Activated T-cell treated with anti-CD3 and anti-CD28 coated beads, Interleukin-2, amount 50 U/mL, for 4 hours (primary cell): Measurements from ENCODE around the gene PTP4A2. TPM values are rescaled to one million over a fixed set of nuclear protein-coding genes. Genes with fewer than 3 reads are reported as not detected.
"Not testable (repeated sequence)": the region's sequence is repeated elsewhere in the genome, so short reads cannot be mapped to it uniquely, and the experiment has no call there.

Experiments
- ATAC-seq, 2 donors: fragments of 200-7000 bp; cut with Tn5 transposase; one replicate each; pipeline ENCODE4 v1.10.0; 2021
- DNase-seq: peaks from one replicate; pipeline ENCODE4 v3.0.0-alpha.2; 2020
- H3K27me3 Mint-ChIP-seq: one replicate; pipeline ENCODE4 v1.8.0; 2021; ENCODE audit warnings: low read depth, mixed read lengths
- H3K36me3 Mint-ChIP-seq: one replicate; pipeline ENCODE4 v1.8.0; 2022; ENCODE audit warnings: mixed read lengths; ENCODE audit not compliant: insufficient read depth
- H3K4me1 Mint-ChIP-seq: one replicate; pipeline ENCODE4 v1.8.0; 2021; ENCODE audit warnings: low read depth, mixed read lengths
- H3K4me3 Mint-ChIP-seq: one replicate; pipeline ENCODE4 v1.8.0; 2021; ENCODE audit warnings: mild to moderate bottlenecking, moderate library complexity, mixed read lengths
- H3K9me3 Mint-ChIP-seq: one replicate; pipeline ENCODE4 v1.8.0; 2021; ENCODE audit warnings: mixed read lengths
- total RNA-seq, 3 donors: library from RNA; stranded (reverse); gene quantifications; one replicate each; pipeline ENCODE4 v1.2.1, GENCODE V29; 2021

PTP4A2 gene
- total RNA-seq, 3 donors from 2014 or later: 294 to 337 (median 297) TPM

GRCh38 chr1:31936981-31937299, 1.2 kb downstream of the PTP4A2 start:
- H3K36me3 Mint-ChIP-seq: peaks cover 16% of the 10 kb centered on the region
- no peak for DNase-seq
- H3K4me1 Mint-ChIP-seq: peaks cover 71% of the 10 kb centered on the region
- H3K9me3 Mint-ChIP-seq: no peaks in the 10 kb centered on the region
- H3K27me3 Mint-ChIP-seq: no peaks in the 10 kb centered on the region
- ATAC-seq: no peak
- H3K4me3 Mint-ChIP-seq: peak overlapping the region; percentile 97

DNA sequence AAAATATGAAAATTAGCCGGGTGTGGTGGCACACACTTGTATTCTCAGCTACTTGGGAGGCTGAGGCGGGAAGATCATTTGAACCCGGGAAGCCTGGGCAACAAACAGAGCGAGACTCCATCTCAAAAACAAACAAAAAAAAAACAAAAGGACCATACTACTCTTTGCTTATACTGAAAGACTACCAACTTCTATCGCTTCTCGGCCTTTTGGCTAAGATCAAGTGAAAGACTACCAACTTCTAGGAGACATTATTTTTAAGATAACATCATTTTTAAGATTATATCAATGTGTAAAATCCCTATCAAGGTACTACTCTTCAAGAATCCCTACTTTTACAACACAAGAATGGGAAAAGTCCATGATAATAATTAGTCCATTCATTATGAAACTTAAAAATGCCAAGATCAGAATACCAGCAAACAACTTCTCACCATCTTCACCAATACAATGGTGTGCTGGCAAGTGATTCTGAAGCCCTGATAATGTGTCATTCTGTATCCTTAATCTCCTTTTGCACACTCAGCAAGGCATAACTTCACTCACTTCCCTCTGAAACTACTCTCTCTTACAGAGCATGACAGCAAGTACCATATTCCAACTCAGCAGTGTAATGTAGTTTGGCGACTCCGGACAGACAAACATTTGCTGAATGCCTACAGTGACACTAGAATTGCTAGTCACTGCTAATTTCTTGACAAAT, 1.7 kb downstream of the PTP4A2 start:
- H3K4me1 Mint-ChIP-seq: peaks cover 76% of the 10 kb centered on the region
- H3K4me3 Mint-ChIP-seq: peak overlapping the region; percentile 97
- peaks cover 16% of the 10 kb centered on the region for H3K36me3 Mint-ChIP-seq
- DNase-seq (no peak), ATAC-seq (peak in 1 of 2 donors; percentile 4)
- no peaks in the 10 kb centered on the region for H3K9me3 Mint-ChIP-seq
- H3K27me3 Mint-ChIP-seq: no peaks in the 10 kb centered on the region

- Mint-ChIP-seq H3K9me3 (no peaks in the 10 kb centered on the region), H3K4me3 (peak overlapping the region; percentile 97), H3K36me3 (peaks cover 22% of the 10 kb centered on the region), H3K27me3 (no peaks in the 10 kb centered on the region), H3K4me1 (peaks cover 80% of the 10 kb centered on the region)
- ATAC-seq (peak; percentile 10 to 14), DNase-seq (no peak)
Measured at GRCh38 chr1:31934706-31935629, 3.2 kb downstream of the PTP4A2 start.

DNA sequence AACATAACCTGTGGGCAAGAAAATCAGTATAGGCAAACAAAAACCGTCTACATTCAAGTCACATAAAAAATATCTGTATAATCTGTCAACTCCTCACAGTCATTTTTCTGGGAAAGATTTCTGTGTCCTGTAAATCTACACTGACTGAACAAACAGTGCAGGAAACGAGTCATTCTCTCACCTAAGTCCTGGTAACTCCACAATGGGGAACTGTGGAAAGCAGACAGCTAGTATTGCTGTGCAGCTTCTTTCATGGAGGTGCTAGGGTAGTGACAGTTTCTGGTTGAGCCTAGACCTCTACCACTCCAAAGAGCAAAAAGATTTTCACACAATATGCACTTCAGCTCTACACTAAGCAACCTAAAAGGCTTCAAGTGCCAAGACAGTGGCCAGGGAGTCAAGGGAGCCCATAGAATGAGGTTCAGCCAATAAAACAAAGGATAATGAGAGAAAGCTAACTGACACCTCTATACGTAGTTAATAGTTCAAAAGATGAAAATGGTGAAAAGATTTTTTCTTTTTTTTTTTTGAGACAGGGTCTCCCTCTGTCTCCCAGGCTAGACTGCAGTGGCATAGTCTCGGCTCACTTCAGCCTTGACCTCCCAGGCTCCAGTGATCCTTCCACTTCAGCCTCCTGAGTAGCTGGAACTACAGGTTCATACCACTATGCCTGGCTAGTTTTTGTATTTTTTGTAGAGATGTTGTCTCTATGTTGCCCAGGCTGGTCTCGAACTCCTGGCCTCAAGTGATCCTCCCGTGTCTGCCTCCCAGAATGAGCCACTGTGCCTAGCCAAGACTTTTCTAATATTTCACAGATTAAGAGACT, 5.5 kb downstream of the PTP4A2 start:
- Mint-ChIP-seq H3K9me3 (no peaks in the 10 kb centered on the region), H3K4me1 (peaks cover 82% of the 10 kb centered on the region), H3K36me3 (peaks cover 23% of the 10 kb centered on the region), H3K27me3 (no peaks in the 10 kb centered on the region), H3K4me3 (peak overlapping the region; percentile 97)
- ATAC-seq (peak; percentile 25 to 44), DNase-seq (no peak)

DNA sequence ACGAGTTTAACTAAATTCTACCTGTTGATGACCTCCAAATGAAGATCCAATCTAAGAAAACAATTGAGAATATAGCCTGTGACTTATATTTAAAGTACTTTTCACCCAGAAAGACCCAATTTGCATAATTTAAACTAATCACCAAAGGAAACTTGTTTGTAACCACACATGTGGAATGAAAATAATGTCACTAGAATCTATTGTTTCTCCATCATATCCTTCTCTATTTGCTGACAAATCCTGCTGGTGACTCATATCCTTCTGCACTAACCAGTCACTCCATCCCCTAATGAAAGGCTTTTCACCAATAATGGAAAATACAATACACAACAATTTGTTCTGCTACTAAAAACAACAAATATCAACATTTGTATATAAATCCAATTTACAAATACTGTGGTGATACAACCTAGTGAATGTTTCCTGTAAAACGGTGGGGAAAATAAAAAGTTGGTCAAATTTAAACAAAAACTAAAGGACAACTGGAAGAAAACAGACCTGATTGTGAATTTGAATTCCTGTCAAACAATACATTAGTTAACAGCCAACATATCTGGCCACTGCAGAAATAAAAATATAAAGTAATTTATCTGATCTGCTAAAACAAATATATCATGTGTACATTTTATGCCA, 6.5 kb downstream of the PTP4A2 start:
- Mint-ChIP-seq H3K27me3 (no peaks in the 10 kb centered on the region), H3K9me3 (no peaks in the 10 kb centered on the region), H3K4me1 (peaks cover 91% of the 10 kb centered on the region), H3K36me3 (peaks cover 23% of the 10 kb centered on the region), H3K4me3 (peak overlapping the region; percentile 58)
- ATAC-seq (peak; percentile 5 to 12), DNase-seq (no peak)

- Mint-ChIP-seq H3K9me3 (no peaks in the 10 kb centered on the region), H3K4me3 (peak overlapping the region; percentile 58), H3K36me3 (peaks cover 19% of the 10 kb centered on the region), H3K4me1 (peaks cover 91% of the 10 kb centered on the region), H3K27me3 (no peaks in the 10 kb centered on the region)
- DNase-seq (no peak), ATAC-seq (no peak)
Measured at GRCh38 chr1:31930836-31931592, 7.2 kb downstream of the PTP4A2 start.

DNA sequence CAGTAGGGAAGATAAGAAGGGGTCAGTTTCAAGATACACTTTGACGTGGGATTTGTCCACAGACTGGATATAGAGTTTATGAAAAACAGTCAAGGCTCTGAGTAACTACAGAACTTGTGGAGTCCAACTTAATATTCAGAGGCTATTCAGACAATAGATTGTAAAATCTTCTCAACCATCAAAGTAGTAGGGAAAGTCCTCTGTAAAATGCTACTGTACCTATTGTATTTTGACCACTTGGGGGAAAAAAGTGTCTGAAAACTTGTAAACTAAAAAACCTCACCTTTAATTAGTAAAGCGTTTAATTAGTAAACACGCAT, 10.5 kb downstream of the PTP4A2 start:
- H3K4me3 Mint-ChIP-seq: peak overlapping the region; percentile 76
- no peak for DNase-seq
- no peaks in the 10 kb centered on the region for H3K9me3 Mint-ChIP-seq
- H3K27me3 Mint-ChIP-seq: no peaks in the 10 kb centered on the region
- no peak for ATAC-seq
- peaks cover 16% of the 10 kb centered on the region for H3K36me3 Mint-ChIP-seq
- H3K4me1 Mint-ChIP-seq: peaks cover 85% of the 10 kb centered on the region

DNA sequence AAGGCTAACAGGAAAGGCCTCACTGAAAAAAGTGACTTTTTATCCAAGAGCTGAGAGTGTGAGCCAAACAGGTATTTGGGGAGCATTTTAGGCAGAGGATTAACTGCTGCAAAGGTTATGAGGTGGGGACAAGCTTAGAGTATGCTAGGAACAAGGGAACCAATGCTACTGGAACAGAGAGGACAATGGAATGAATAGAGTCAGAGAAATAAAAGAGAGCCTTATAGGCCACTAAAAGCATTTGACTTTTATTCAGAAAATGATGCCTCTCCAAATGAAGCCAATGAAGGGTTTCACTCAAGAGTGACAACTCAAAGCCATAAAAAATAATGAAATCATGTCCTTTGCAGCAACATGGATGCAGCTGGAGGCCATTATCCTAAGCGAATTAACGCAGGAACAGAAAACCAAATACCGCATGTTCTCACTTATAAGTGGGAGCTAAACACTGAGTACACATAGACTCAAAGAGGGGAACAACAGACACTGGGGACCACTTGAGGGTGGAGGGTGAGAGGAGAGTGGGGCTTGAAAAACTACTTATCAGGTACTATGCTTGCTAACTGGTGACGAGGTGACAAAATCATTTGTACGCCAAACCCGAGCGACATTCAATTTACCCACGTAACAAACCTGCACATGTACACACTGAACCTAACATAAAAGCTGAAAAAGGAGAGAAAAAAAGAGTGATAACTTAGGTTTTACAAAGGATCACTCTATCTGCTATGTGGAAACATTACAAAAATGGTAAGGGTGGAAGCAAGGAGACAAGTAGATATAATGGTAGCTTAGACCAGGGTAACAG, 11.1 kb downstream of the PTP4A2 start:
- H3K4me3 Mint-ChIP-seq: peak overlapping the region; percentile 76
- DNase-seq (no peak), ATAC-seq (no peak)
- no peaks in the 10 kb centered on the region for H3K9me3 Mint-ChIP-seq
- H3K4me1 Mint-ChIP-seq: peaks cover 85% of the 10 kb centered on the region
- no peaks in the 10 kb centered on the region for H3K27me3 Mint-ChIP-seq
- H3K36me3 Mint-ChIP-seq: peaks cover 13% of the 10 kb centered on the region

- DNase-seq (no peak), ATAC-seq (peak in 1 of 2 donors; percentile 19)
- no peaks in the 10 kb centered on the region for H3K9me3 Mint-ChIP-seq
- H3K36me3 Mint-ChIP-seq: peaks cover 12% of the 10 kb centered on the region
- no peaks in the 10 kb centered on the region for H3K27me3 Mint-ChIP-seq
- peak overlapping the region; percentile 76 for H3K4me3 Mint-ChIP-seq
- H3K4me1 Mint-ChIP-seq: peaks cover 85% of the 10 kb centered on the region
Measured at GRCh38 chr1:31926252-31926651, 11.9 kb downstream of the PTP4A2 start.

- peaks cover 85% of the 10 kb centered on the region for H3K4me1 Mint-ChIP-seq
- H3K4me3 Mint-ChIP-seq: peak overlapping the region; percentile 76
- H3K27me3 Mint-ChIP-seq, H3K9me3 Mint-ChIP-seq, DNase-seq, ATAC-seq: not testable (repeated sequence)
- peaks cover 14% of the 10 kb centered on the region for H3K36me3 Mint-ChIP-seq
Measured at GRCh38 chr1:31925824-31926223, 12.3 kb downstream of the PTP4A2 start.

GRCh38 chr1:31924839-31925238, 13.3 kb downstream of the PTP4A2 start:
- Mint-ChIP-seq H3K9me3 (no peaks in the 10 kb centered on the region), H3K36me3 (peaks cover 15% of the 10 kb centered on the region), H3K4me3 (peak overlapping the region; percentile 76), H3K4me1 (peaks cover 79% of the 10 kb centered on the region), H3K27me3 (no peaks in the 10 kb centered on the region)
- no peak for ATAC-seq
- no peak for DNase-seq

GRCh38 chr1:31923901-31924535, 14.2 kb downstream of the PTP4A2 start:
- DNase-seq: no peak
- no peak for ATAC-seq
- no peaks in the 10 kb centered on the region for H3K9me3 Mint-ChIP-seq
- H3K36me3 Mint-ChIP-seq: peaks cover 20% of the 10 kb centered on the region
- peak overlapping the region; percentile 76 for H3K4me3 Mint-ChIP-seq
- H3K27me3 Mint-ChIP-seq: no peaks in the 10 kb centered on the region
- peaks cover 82% of the 10 kb centered on the region for H3K4me1 Mint-ChIP-seq
